ENCODE data around the gene MFNG. TPM values are rescaled to one million over a fixed set of nuclear protein-coding genes. Genes with fewer than 3 reads are reported as not detected.

Gene MFNG
- total RNA-seq, 1 donor from 2014 or later = 4.3 TPM

DNA sequence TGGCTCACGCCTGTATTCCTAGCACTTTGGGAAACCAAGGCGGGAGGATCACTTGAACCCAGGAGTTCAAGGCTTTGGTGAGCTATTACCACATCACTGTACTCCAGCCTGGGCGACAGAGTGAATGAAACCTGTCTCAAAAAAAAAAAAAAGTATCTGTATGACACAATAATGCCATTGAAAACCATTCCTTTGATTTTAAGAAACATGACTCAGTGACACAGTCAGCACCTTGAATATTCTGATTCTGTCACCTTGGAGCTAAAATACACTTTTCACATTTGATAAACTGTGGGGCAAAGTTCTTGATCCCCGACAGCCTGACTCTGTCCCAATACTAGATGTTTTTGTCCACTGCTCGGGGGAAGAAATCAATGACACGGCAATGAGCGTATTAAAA is 42.2 kb downstream of the MFNG start:
- no peak for ATAC-seq

DNA sequence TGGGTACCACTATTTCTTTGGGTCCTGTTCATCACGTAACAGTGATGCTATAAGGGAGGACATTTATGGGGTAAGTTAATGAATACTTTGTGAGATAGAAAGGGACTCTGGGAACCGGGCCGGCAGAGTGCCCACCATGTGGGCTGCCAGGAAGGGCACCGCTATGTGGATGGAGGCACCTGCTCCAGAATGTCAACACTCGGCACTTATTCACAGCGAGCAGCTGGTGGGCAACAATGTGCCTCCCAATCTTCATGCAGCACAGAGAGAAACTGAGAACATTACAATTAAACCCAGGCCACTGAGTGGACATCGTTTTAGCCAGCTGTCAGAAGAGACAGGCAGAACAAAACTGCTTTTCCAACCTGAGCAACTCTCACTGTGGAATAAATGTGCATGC is 43.1 kb downstream of the MFNG start:
- ATAC-seq = no peak

DNA sequence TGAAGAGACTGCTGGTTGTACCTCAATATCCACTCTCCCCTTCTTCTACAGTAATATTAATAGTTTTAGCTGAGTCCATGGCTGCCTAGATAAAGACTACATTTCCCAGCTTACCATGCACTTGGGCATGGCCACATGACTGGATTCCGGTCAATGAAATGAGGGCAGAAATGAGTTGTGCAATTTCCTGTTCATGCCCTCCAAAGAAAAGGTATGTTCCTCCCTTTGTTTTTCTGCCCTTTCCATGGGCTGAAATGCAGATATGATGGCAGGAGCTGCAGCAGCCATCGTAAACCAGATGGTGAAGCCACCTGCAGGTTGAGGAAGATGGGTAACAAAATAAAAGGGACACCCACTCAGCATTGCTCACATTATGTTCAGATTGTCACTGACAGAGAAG is 43.6 kb downstream of the MFNG start:
- ATAC-seq = peak; percentile 35

DNA sequence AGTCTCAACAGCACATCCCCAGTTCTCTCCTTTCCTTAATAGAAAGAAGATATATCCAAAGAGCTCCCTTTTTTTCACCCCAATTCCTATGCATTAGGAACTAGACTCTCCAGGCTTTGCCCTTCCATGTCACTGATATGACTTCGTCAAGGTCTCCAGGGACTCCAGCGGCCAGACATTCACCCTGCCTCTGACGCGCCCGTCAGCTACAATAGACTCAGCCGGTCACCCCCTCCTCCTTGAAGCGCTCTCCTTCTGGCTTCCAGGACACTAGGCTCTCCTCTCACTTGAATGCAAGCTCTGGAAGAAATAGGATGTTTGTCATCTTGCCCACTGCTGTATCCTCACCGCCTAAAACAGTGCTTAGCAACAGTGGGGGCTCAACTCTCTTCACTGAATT is 44.0 kb downstream of the MFNG start:
- ATAC-seq = no peak

DNA sequence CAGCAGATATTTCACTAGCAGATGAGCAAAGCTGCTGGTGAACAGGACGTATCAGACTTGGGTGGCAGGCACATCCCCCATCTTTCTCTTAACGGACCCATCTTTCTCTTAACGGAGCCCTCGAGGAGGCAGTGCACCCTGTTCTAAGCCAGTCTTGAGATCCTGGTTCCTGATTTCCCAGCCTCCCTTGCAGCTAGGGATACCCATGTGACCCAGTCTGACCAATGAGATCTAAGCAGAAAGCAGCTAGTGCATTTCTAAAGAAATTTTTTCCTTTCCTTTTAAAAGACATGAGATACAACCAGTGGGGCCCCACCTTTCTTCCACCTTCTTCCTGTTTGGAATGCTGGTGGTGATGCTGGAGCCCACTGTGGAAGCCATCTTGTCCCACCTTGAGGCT is 45.3 kb downstream of the MFNG start:
- ATAC-seq = no peak

DNA sequence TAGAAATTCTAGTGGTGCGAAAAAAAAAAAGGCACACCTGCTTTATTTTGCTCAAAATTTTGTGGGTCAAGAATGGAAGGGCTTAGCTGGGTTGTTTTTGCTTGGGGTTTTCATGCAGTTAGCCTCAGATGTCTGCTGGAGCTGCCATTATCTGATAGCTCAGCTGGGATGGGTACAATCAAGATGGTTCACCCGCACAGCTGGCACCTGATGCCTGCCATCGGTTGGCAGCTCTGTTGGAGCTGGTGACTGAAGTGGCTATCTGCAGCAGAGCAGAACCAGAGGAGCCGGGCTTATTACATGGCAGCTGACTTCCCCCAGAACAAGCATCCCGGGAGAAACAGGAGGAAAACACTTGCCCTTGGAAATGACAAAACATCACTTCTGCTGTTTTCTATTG is 46.8 kb downstream of the MFNG start:
- no peak for ATAC-seq

DNA sequence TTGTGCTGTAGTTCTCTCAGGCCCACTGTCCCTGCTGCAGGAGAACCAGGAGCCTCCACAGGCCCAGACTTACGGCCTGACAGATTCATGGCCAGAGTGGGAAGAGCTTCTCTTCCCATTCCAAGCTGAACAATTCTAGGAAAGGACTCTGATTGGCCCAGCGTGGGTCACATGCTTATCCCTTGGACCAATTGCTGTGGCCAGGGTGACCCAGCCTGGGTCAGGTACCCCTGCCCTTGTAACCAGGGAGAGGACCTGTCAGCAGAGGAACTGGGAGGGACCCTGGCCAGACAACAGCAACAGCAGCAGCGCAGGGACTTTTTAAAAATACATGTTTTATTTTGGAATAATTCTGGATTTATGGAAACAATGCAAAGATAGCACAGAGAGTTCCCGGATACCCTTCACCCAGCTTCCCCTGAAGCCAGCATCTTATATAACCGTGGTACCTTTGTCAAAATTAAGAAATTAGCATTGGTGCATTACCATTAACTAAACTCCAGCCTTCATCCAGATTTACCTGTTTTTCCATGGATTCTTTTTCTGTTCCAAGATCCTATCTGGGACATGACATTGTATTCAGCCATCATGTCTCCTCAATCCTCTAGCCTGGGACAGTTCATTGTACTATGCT is 50.1 kb downstream of the MFNG start:
- ATAC-seq = no peak

DNA sequence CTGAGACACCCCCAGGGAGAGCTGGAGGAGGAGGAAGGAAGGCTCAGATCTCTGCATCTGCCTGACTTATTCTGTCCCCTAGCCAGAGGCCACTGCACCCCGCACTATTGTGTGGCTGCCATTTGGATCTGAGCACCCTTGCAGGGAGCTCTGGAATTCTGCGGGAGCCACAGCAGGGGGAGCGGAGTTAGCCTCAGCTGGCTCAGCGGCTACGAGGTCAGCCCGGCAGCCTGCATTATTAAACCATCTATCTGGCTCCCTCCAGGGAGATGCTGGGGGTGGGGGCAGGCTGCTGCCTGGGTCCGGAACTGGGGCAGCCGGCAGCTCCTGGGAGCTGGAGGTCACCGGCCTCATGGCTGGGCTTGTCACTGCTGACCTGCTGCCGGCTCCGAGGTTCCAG is 52.4 kb downstream of the MFNG start:
- ATAC-seq = no peak

DNA sequence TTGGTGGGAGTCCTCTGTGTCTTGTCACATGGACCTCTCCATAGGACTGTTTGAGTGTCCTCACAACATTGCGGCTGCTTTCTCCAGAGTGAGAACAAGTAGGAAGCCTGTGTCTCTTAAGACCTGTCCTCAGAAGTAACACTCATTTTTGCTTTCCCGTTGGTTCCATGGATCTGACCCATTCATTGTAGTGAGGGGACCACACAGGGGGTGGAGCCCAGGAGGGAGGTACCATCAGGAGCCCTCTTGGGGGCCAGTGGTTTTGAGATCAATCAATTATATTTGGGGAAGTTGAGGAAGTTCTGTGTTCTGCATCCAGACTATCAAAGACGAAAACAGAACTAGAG is 53.5 kb downstream of the MFNG start:
- no peak for ATAC-seq

DNA sequence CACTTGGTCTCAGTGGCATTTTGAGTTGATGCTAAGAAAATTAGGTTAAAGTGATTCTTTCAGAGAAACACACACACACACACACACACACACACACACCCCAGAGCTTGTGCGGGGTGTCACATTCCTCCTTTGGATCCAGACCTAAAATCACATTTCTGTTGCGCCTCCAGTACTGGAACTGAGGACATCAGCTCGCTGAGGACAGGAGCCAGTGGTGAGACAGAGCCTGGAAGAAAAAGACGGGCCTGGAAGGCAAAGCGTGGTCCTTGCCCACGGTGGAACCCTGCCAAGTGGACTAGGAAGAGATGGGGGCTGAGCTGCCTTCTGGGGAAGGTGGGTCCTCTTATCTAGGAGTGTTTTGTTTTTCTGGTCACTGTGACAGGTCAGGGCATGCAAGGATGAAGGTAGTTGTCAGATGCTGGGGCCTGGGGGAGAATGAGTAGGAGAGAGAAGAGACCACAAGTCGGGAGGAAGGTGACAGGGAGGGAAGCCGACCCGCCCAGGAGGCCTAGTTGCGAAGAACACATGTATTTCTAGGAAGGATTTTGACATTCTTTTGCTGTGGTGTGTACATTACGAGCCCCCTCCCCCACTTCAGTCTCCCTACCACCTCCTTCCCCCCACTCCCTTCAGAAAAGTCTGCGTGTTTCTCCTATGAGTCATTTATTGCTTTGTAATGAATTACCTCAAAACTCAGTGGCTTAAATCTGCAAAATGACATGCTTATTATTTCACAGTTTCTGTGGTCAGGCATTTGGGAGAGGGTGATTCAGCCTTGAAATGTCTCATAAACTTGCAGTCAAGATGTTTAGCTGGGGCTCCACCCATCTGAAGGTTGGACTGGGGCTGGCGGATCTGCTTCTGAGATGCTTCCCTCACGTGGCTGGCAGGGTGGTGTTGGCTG is 54.1 kb downstream of the MFNG start:
- no peak for ATAC-seq

DNA sequence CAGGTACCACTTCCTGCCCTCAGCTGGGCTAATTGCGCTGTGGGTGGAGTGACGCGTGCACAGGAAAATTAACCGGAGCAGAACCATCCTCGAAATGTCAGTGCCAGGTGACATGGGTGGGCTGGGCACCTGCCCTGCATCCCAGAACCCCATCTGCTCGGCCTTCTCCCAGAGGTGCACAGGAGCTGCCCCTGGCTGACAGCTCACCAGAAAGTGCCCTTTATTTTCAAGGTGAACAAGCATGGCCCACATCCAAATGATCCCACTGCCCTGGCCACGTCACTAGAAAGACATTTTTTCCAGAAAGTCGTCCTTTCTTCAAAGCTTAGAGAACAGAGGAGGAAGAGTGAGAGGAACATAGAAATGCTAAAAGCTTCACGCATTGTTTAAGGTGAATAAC is 54.8 kb downstream of the MFNG start:
- no peak for ATAC-seq

DNA sequence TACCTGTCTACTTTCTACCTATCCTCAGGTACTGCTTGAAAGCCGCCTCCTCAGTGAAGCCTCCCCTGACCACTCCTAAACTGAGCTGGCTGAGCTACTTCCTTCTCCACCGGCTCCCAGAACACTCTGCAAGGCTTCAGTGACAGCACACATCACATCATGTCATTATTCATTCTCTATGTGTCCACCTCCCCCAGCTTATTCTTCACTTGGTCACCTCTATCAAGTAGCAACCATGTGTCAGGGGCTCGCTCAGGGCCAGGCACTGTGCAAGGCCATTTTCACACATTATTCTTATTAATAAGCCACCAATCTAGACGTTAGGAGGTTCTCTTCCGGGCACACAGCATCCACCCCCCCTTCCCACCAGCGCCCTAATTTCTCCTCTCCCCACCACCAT is 55.2 kb downstream of the MFNG start:
- ATAC-seq = no peak

DNA sequence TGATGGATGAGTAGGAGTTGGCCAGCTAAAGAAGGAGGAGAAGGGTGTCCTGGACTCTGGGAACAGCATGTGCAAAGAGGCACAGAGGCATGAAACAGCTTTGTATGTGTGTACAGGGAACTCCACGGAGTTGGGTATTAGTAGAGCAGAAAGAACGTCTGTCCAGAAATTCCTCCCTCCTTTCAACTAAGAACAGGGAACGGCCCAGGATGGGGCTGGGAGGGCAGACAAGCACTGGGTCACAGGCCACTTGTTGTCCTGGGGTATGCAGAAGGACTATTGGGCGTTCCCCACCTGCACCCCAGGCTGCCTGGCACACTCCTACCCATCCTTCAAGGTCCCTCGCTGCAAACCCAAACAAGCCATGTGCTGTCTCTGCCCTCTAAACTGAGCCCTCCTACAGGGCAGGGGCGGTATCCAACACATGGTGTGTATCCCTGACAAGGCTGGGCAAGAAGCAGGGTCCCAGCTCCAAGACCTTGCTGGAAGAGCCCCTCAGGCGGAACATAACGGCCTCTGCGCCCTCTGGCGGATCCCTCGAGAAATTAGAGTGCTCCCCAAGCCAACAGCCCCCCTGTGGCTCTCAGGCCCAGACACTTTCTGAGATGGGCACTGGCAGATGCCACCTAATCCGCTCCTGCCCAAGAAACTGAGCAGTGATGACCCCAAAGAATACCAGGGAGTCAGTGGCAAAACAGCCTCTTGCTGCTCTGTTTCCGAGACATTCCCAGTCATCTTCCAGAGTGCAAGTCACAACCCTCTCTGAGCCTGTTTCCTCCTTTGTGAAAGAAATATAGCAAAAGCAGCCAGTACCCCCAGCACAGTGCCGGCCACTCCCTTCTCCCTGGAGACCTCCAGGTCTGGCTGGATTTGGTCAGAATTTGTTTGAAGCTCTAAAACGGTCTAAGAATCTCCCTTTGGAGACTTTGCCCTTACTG is 57.3 kb downstream of the MFNG start:
- ATAC-seq = no peak

DNA sequence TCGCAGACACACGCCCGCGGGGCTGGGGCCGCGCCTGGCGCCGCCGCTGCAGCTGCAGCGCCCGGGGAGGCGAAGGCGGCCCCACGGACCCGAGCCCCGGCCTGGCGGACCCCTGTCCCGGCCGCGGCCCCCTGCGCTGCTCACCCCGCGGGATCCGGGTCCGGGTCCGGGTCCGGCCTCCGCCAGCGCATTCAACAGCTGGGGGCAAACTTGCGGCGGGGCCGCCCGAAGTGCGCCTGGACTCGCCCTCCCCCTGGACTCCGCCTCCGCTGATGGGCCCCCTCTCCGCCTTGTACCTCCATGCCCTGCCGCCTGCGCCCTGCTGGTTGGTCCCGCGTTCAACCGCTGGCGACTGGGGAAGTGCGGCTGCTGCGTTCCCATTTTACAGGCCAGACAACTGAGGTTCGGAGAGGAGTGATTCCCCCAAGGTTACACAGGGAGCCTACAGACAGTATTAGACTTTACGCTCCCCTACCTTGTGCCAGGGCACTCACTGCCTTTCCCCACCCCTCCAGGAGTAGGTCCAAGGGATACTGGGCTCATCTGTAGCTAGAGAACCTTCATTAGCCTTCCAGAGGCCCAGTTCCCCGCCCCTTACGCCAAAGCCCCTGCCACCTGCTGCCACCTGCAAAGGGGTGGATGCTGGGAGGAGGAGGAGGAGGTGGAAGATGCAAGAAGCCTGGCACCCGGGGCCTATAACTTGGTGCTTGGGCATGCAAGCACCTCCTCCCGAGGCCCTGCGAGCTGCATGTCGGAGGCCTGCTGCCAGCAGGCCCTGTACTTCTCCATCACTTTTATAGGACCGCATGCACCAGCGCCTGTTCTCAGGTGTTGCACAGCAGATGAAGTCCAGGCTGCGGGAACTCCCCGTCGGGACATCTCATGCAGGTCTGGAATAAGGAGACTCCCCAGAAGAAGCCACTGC is 58.2 kb downstream of the MFNG start:
- ATAC-seq = no peak

DNA sequence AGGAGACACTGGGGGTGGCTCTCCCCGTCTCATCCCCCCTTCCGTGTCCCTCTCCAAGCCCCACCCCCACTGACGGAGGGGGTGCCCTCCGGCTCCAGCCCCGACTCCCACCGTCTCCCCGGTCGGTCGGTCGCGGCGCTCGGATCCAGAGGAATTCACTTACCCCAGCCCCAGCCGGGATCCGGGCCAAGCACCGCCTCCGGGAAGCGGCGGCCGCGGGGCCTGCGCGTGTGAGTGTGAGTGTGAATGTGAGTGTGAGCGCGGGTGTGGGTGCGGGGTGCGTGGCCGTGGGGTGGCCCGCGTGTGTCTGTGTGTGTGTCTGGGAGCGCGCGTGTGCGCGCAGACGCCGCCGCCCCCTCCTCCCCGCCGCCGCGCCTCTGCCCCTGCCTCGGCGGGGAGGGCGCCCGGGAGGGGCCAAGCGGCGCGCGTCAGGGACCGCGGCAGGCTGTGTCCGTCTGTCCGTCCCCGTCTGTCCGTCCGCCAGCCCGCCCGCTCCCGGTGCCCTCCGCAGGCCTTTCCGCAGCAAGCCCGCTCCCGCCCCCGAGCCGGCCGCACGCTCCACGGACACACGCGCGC is 59.0 kb downstream of the MFNG start, which contains the start of gene ELFN2:
Gene ELFN2, minus strand, starts transcription at position 345 of the 576 bp plus-strand sequence. CDS start 51,945 bp downstream, outside the sequence.
- no peak for ATAC-seq

DNA sequence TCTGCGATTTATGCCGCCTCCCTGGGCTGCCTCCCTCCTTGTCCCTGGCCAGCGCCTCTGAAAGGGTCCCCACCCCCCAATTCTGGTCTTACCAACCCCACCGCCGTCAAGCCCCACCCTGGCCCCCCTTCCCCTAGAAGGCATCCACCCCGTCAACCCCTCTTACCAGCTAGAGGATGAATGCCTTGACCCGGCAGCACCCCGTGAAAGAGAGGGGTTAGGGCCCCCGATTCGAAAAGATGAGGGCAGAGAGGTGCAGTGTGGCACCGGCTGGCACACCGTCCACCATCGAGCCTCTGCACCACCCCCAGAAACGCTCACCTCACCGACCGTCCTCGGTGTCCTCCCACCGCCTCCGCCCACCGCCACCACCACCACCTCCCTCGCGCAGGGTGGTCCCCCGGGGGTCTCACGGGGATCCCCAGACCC is 59.5 kb downstream of the MFNG start:
- no peak for ATAC-seq

DNA sequence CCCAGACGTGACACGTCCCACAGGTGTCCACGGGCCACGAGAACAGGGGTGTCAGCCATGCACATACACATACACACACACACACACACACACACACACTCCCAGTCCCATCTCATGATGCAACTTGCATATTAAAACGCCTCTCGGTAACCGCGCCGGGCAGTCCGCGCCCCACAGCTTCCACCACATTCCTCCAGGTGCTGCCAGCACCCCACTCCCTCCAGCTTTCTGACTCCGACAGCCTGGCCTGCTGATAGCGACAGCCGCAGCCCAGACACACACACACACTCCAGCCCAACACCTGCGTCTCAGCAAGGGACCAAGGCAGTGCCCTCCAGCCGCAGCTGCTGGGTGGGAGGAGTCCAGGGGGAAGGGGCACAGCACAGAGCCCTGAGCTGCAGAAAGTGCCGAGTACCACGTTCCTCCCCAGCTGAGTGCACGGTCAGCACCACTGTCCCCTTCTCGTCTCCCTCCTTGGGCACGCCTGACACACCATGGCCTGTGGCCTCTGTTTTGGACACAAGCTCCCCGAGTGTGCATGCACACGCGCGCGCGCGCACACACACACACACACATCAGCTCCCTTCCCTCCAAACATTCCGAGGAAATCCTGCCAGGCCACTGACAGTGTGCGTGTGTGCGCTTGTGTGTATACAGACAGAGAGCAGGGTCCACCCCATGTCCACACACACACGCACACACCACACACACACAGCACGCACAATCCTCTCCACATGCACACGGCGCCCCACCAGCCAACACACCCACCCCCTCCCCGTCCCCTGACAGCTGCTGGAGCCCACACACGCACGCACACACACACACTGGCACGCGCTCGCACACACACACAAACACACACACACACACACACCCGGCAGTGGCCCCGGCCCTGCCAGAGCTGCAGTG is 60.1 kb downstream of the MFNG start:
- ATAC-seq = peak; percentile 4

DNA sequence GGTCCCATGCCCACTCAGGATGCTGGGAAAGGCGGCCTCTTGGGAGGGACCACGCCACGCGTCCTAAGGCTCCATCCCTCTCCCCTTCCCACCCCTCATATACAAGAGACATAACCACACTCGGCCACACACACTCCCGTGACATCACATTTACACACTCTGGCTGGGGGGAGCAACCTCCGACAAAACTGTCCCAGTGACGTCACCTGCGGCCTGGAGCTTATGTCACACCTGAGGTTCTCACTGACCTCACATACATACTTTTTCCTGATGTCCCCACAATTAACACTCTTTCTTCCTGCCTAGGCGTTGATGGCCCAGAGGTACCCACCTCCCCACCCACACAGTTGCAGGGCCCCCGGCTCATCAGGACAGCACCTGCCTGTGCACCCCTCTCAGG is 60.8 kb downstream of the MFNG start:
- ATAC-seq = no peak

DNA sequence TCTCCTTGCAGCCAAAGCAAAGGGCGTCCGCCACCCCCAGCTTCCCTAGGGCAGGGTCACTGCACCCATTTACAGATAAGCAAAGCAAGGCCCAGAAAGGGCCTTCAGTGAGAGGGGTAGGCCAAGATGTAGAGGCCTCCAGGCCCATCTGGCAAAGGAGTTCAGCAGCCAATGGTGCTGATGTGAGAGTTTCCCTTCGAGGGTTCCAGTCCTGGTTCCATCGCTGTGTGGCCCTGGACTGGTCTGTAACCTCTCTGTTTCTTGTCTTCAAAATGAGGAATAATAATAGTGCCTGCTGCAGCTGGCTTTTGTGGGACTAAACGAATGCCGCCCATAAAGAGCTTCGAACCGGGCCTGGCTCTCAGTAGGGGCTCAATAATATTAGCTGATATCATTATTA is 62.9 kb downstream of the MFNG start:
- no peak for ATAC-seq

DNA sequence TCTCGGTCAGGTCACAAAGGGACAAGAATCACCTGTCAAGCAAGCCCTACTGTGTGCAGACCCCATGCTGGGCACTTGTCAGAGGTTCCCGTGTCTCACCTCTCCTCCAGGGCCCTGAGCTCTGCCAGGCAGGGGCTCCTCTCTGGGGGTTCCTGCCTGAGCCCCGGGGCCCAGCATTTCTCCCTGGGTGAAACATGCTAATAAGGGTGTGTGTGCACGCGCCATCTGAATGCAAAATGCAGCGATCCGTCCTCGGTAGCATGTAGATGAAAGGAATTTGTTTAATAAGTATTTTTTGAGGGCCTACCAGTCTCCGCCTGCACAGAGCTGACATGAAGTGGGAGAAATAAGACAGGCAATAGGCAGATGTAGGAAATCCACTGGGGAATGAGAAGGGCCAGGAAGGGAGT is 64.7 kb downstream of the MFNG start:
- ATAC-seq = no peak

Measured in esophagus mucosa (tissue), 1 donor.